Endodermal cell (in vitro differentiated cells): Measurements from ENCODE around the gene FCRLB. TPM values are rescaled to one million over a fixed set of nuclear protein-coding genes. Genes with fewer than 3 reads are reported as not detected.

ENCODE experiments used
- DNase-seq: peaks from one replicate; pipeline ENCODE4 v3.0.0-alpha.2; 2017
- H3K27ac ChIP-seq: 2 replicates; pipeline ENCODE4 v1.5.1; 2013; ENCODE audit warnings: mild to moderate bottlenecking, low read depth, low read length, moderate library complexity
- H3K27me3 ChIP-seq: 2 replicates; pipeline ENCODE4 v1.6.1; 2013; ENCODE audit warnings: mild to moderate bottlenecking, low read length, moderate library complexity; ENCODE audit not compliant: insufficient read depth, control insufficient read depth, poor library complexity, severe bottlenecking
- H3K36me3 ChIP-seq: 2 replicates; pipeline ENCODE4 v1.7.0; 2013; ENCODE audit warnings: mild to moderate bottlenecking, low read length, moderate library complexity; ENCODE audit not compliant: control insufficient read depth, insufficient read depth
- H3K4me1 ChIP-seq: one replicate; pipeline ENCODE4 v1.7.0; 2013; ENCODE audit warnings: low read length; ENCODE audit not compliant: control insufficient read depth, insufficient read depth
- H3K4me3 ChIP-seq: 2 replicates; pipeline ENCODE4 v1.5.1; 2013; ENCODE audit warnings: mild to moderate bottlenecking, low read length, moderate library complexity
- H3K9ac ChIP-seq: 2 replicates; pipeline ENCODE4 v1.6.1; 2013; ENCODE audit warnings: mild to moderate bottlenecking, low read length, moderate library complexity; ENCODE audit not compliant: poor library complexity, severe bottlenecking; ENCODE audit errors: extremely low read depth
- H3K9me3 ChIP-seq: 2 replicates; pipeline ENCODE4 v1.6.1; 2013; ENCODE audit warnings: mild to moderate bottlenecking, low read length, moderate library complexity; ENCODE audit not compliant: control insufficient read depth
- H3K27ac Mint-ChIP-seq: 2 replicates; pipeline ENCODE4 v1.8.0; 2020; ENCODE audit warnings: mixed read lengths
- H3K27me3 Mint-ChIP-seq: 2 replicates; pipeline ENCODE4 v1.8.0; 2021; ENCODE audit warnings: mild to moderate bottlenecking, mixed read lengths; ENCODE audit not compliant: insufficient read depth
- H3K36me3 Mint-ChIP-seq: 2 replicates; pipeline ENCODE4 v1.8.0; 2020; ENCODE audit warnings: low read depth, mixed read lengths
- H3K4me1 Mint-ChIP-seq: 2 replicates; pipeline ENCODE4 v1.8.0; 2020; ENCODE audit warnings: mixed read lengths
- H3K4me3 Mint-ChIP-seq: 2 replicates; pipeline ENCODE4 v1.8.0; 2020; ENCODE audit warnings: mild to moderate bottlenecking, moderate library complexity, mixed read lengths
- H3K9me3 Mint-ChIP-seq: 2 replicates; pipeline ENCODE4 v1.8.0; 2020; ENCODE audit warnings: mild to moderate bottlenecking, mixed read lengths
- CTCF ChIP-seq: fragments of 200-600 bp; sonication (generic); conservative IDR thresholded peaks from 2 replicates; pipeline ENCODE4 v1.5.0; 2021; ENCODE audit warnings: antibody characterized with exemption, mild to moderate bottlenecking
- WGBS, 2 experiments: methylation state at CpG; one replicate each; pipeline versions ENCODE4 v1.1.5 to v1.1.7; 2013; ENCODE audit warnings: missing lambda C conversion rate in 2 of 2, mixed read lengths in 1 of 2; ENCODE audit not compliant: insufficient coverage in 1 of 2, insufficient read length in 1 of 2; 5-methylcytosine and 5-hydroxymethylcytosine counted together
- total RNA-seq, 2 donors: library from RNA; stranded (reverse); fragmentation: NEBNext Ultra II Directional in 1 of 2; extraction: Animal tissue kit (Norgen Biotek cat#: 25700) in 1 of 2; gene quantifications; 2 replicates in 1 of 2; 3 replicates in 1 of 2; pipeline ENCODE4 v1.2.1, GENCODE V29; 2021

FCRLB gene
- total RNA-seq, 2 donors from 2014 or later = 0.22 to 0.51 TPM

- H3K27me3 ChIP-seq = no peaks in the 10 kb centered on the region
- H3K27ac ChIP-seq = no peak overlapping the region
- H3K9me3 ChIP-seq = no peaks in the 10 kb centered on the region
- H3K4me3 ChIP-seq = no peak overlapping the region
- Mint-ChIP-seq H3K36me3 (no peaks in the 10 kb centered on the region), H3K4me3 (no peak overlapping the region), H3K27ac (no peak overlapping the region), H3K4me1 (peaks cover 7% of the 10 kb centered on the region), H3K27me3 (peaks cover 9% of the 10 kb centered on the region), H3K9me3 (no peaks in the 10 kb centered on the region)
- 88 to 91% methylated on average over 6 to 8 of the region's 8 CpGs for WGBS, 2 experiments
- no peak for TF ChIP-seq CTCF
- H3K36me3 ChIP-seq = no peaks in the 10 kb centered on the region
- no peak for DNase-seq
- no peak overlapping the region for H3K9ac ChIP-seq
- H3K4me1 ChIP-seq = no peaks in the 10 kb centered on the region
These were observed 19.1 kb upstream of the FCRLB start for GRCh38 chr1:161702250-161702649.

DNA sequence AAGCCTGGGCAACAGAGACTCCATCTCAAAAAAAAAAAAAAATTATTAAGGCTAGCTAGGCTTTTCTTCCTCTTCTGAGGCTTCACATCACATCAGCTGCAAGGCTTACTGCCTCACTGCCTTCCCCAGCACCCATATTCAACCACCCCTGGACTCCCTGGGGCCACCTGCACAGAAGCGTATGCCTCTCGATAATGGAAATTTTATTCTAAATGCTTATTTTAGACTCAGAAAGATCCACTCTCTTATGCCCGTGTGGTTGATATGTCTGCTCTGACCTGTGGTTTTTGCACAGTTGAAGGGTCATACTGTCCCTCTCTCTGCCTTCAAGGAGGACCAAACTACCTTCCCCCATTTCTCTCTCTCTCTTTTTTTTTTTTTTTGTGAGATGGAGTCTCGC, 15.8 kb upstream of the FCRLB start:
- Histone ChIP-seq H3K36me3 (no peaks in the 10 kb centered on the region), H3K4me1 (no peaks in the 10 kb centered on the region), H3K27ac (no peak overlapping the region), H3K9me3 (no peaks in the 10 kb centered on the region), H3K4me3 (no peak overlapping the region), H3K9ac (no peak overlapping the region), H3K27me3 (no peaks in the 10 kb centered on the region)
- Mint-ChIP-seq H3K36me3 (no peaks in the 10 kb centered on the region), H3K4me3 (no peak overlapping the region), H3K27me3 (peaks cover 5% of the 10 kb centered on the region), H3K9me3 (no peaks in the 10 kb centered on the region), H3K4me1 (peaks cover 7% of the 10 kb centered on the region), H3K27ac (no peak overlapping the region)
- DNase-seq = no peak
- TF ChIP-seq CTCF = no peak
- WGBS, 2 experiments = 88 to 100% methylated on average over 3 to 4 of the region's 4 CpGs

DNA sequence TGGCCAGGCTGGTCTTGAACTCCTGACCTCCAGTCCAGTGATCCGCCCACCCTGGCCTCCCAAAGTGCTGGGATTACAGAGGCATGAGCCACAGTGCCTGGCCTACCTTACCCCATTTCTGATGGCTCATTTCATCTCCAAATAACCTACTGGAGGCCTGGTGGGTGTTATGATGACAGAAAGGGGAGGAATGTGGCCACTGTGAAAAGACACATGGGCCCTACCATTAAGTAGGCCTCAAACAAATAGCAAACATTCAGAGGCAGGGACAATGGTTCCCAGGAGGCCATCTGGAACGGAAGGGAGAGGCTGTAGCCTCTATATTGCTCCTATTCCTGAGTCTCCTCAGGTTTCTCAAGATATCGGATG, 15.2 kb upstream of the FCRLB start:
- H3K9me3 Mint-ChIP-seq = no peaks in the 10 kb centered on the region
- Histone ChIP-seq H3K9ac (no peak overlapping the region), H3K27ac (no peak overlapping the region), H3K9me3 (no peaks in the 10 kb centered on the region), H3K36me3 (no peaks in the 10 kb centered on the region), H3K4me1 (no peaks in the 10 kb centered on the region), H3K27me3 (no peaks in the 10 kb centered on the region), H3K4me3 (no peak overlapping the region)
- no peak overlapping the region for H3K27ac Mint-ChIP-seq
- H3K4me1 Mint-ChIP-seq = peaks cover 7% of the 10 kb centered on the region
- WGBS, 2 experiments = 87 to 94% methylated on average over 2 to 3 of the region's 3 CpGs
- peaks cover 5% of the 10 kb centered on the region for H3K27me3 Mint-ChIP-seq
- DNase-seq = no peak
- H3K4me3 Mint-ChIP-seq = no peak overlapping the region
- no peaks in the 10 kb centered on the region for H3K36me3 Mint-ChIP-seq
- no peak for TF ChIP-seq CTCF
